ENCODE measurements around the gene MCM9.

DNA sequence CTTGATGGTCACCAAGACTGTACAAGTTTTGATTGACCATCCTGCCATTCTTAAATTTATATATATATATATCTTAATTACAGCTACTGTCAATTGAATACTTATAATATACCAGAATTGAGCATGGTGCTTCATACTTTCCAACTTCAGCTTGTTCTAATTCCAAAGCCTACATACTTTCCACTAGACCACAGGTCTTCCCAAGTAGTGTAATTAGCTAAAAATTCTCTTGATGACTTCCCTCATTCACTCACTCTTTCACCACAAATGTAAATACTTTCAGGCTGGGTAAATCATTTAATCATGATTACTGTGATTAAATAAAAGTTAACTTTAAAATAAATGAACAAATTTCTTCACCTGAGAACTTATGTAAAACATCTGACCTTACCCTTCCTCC is 37.6 kb downstream of the MCM9 start:
- TF ChIP-seq, protein P1, sequence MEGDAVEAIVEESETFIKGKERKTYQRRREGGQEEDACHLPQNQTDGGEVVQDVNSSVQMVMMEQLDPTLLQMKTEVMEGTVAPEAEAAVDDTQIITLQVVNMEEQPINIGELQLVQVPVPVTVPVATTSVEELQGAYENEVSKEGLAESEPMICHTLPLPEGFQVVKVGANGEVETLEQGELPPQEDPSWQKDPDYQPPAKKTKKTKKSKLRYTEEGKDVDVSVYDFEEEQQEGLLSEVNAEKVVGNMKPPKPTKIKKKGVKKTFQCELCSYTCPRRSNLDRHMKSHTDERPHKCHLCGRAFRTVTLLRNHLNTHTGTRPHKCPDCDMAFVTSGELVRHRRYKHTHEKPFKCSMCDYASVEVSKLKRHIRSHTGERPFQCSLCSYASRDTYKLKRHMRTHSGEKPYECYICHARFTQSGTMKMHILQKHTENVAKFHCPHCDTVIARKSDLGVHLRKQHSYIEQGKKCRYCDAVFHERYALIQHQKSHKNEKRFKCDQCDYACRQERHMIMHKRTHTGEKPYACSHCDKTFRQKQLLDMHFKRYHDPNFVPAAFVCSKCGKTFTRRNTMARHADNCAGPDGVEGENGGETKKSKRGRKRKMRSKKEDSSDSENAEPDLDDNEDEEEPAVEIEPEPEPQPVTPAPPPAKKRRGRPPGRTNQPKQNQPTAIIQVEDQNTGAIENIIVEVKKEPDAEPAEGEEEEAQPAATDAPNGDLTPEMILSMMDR (IDR thresholded peaks at IDR 0.05; ENCODE audit: low read depth, low read length): no peak
- no peak for TF ChIP-seq EZH2phosphoT487 (IDR thresholded peaks at IDR 0.05; ENCODE audit: low read depth)
